ENCODE data around the gene SHCBP1L.

DNA sequence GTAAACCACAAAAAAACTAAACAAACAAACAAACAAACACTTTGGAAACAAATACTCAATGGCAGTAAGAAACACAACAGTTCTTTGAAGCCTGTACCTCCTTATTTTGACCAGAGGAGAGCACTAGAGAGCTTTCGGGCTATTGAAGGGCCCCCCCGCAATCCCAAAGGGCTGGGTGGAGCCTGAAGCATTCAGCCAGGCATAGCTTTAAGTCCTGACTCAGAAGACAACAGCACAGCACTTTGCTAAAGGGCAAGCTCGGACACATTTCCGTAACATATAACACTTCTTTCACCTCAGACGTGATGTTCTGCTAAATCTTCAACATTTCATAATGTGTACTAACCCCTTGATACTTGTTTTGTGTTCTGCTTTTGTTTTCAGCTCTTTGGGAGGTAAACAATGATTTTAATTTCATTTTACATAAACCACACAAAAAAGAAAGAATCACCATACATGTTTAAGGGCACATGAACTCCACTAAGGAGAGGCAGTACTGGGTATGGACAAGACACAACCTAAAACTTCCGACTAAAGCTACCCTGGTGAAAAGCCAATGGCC, 9.7 kb upstream of the SHCBP1L start:
- TF ChIP-seq ZNF219 (CRISPR knock-in tag; IDR thresholded peaks at IDR 0.05; ENCODE audit: borderline replicate concordance): no peak
- TF ChIP-seq, protein P1, sequence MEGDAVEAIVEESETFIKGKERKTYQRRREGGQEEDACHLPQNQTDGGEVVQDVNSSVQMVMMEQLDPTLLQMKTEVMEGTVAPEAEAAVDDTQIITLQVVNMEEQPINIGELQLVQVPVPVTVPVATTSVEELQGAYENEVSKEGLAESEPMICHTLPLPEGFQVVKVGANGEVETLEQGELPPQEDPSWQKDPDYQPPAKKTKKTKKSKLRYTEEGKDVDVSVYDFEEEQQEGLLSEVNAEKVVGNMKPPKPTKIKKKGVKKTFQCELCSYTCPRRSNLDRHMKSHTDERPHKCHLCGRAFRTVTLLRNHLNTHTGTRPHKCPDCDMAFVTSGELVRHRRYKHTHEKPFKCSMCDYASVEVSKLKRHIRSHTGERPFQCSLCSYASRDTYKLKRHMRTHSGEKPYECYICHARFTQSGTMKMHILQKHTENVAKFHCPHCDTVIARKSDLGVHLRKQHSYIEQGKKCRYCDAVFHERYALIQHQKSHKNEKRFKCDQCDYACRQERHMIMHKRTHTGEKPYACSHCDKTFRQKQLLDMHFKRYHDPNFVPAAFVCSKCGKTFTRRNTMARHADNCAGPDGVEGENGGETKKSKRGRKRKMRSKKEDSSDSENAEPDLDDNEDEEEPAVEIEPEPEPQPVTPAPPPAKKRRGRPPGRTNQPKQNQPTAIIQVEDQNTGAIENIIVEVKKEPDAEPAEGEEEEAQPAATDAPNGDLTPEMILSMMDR (IDR thresholded peaks at IDR 0.05): peak; percentile 64
- TF ChIP-seq, protein P2, sequence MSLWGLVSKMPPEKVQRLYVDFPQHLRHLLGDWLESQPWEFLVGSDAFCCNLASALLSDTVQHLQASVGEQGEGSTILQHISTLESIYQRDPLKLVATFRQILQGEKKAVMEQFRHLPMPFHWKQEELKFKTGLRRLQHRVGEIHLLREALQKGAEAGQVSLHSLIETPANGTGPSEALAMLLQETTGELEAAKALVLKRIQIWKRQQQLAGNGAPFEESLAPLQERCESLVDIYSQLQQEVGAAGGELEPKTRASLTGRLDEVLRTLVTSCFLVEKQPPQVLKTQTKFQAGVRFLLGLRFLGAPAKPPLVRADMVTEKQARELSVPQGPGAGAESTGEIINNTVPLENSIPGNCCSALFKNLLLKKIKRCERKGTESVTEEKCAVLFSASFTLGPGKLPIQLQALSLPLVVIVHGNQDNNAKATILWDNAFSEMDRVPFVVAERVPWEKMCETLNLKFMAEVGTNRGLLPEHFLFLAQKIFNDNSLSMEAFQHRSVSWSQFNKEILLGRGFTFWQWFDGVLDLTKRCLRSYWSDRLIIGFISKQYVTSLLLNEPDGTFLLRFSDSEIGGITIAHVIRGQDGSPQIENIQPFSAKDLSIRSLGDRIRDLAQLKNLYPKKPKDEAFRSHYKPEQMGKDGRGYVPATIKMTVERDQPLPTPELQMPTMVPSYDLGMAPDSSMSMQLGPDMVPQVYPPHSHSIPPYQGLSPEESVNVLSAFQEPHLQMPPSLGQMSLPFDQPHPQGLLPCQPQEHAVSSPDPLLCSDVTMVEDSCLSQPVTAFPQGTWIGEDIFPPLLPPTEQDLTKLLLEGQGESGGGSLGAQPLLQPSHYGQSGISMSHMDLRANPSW (CRISPR knock-in tag; conservative IDR thresholded peaks at IDR 0.05; ENCODE audit: low read depth): no peak
- TF ChIP-seq, protein P3, sequence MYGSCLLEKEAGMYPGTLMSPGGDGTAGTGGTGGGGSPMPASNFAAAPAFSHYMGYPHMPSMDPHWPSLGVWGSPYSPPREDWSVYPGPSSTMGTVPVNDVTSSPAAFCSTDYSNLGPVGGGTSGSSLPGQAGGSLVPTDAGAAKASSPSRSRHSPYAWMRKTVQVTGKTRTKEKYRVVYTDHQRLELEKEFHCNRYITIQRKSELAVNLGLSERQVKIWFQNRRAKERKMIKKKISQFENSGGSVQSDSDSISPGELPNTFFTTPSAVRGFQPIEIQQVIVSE (CRISPR knock-in tag; IDR thresholded peaks at IDR 0.05; ENCODE audit: borderline replicate concordance): no peak
- TF ChIP-seq, protein P4, sequence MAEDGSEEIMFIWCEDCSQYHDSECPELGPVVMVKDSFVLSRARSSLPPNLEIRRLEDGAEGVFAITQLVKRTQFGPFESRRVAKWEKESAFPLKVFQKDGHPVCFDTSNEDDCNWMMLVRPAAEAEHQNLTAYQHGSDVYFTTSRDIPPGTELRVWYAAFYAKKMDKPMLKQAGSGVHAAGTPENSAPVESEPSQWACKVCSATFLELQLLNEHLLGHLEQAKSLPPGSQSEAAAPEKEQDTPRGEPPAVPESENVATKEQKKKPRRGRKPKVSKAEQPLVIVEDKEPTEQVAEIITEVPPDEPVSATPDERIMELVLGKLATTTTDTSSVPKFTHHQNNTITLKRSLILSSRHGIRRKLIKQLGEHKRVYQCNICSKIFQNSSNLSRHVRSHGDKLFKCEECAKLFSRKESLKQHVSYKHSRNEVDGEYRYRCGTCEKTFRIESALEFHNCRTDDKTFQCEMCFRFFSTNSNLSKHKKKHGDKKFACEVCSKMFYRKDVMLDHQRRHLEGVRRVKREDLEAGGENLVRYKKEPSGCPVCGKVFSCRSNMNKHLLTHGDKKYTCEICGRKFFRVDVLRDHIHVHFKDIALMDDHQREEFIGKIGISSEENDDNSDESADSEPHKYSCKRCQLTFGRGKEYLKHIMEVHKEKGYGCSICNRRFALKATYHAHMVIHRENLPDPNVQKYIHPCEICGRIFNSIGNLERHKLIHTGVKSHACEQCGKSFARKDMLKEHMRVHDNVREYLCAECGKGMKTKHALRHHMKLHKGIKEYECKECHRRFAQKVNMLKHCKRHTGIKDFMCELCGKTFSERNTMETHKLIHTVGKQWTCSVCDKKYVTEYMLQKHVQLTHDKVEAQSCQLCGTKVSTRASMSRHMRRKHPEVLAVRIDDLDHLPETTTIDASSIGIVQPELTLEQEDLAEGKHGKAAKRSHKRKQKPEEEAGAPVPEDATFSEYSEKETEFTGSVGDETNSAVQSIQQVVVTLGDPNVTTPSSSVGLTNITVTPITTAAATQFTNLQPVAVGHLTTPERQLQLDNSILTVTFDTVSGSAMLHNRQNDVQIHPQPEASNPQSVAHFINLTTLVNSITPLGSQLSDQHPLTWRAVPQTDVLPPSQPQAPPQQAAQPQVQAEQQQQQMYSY (CRISPR knock-in tag; IDR thresholded peaks at IDR 0.05): no peak
- TF ChIP-seq, protein P5, sequence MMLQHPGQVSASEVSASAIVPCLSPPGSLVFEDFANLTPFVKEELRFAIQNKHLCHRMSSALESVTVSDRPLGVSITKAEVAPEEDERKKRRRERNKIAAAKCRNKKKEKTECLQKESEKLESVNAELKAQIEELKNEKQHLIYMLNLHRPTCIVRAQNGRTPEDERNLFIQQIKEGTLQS (CRISPR knock-in tag; conservative IDR thresholded peaks at IDR 0.05): no peak
- no peak for TF ChIP-seq NR2C2 (CRISPR knock-in tag; IDR thresholded peaks at IDR 0.05)
- TF ChIP-seq, protein P6, sequence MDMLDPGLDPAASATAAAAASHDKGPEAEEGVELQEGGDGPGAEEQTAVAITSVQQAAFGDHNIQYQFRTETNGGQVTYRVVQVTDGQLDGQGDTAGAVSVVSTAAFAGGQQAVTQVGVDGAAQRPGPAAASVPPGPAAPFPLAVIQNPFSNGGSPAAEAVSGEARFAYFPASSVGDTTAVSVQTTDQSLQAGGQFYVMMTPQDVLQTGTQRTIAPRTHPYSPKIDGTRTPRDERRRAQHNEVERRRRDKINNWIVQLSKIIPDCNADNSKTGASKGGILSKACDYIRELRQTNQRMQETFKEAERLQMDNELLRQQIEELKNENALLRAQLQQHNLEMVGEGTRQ (CRISPR knock-in tag; IDR thresholded peaks at IDR 0.05): no peak
- TF ChIP-seq NFYB (CRISPR knock-in tag; conservative IDR thresholded peaks at IDR 0.05; ENCODE audit: low read depth): no peak
- TF ChIP-seq, protein P7, sequence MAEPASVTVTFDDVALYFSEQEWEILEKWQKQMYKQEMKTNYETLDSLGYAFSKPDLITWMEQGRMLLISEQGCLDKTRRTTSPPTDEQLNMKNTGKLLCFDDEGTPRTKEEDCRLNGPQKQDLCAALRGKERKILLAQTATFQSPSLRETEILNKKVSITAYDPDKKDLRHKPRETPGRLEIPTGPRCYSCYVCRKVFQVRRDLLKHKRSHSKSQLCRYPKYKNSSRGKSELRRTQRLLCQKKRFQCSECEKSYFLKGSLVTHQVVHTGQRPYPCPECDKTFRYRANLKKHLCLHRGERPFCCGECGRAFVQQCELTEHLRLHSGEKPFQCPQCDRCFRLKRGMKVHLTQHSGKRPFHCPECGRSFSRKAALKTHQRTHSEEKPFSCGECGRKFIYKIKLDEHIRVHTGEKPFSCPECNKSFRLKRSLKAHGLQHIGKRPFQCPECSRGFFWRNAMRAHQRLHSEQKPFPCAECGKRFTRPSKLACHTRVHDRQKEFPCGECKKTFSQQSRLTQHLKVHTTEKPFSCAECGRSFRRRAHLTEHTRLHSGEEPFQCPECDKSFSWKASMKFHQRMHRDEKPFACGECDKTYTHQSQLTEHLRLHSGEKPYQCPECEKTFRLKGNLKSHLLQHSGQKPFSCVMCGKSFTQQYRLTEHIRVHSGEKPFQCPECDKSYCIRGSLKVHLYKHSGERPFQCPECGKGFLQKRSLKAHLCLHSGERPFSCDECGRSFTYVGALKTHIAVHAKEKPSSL (CRISPR knock-in tag; conservative IDR thresholded peaks at IDR 0.05): no peak
- TF ChIP-seq ELF4 (CRISPR knock-in tag; IDR thresholded peaks at IDR 0.05; ENCODE audit: low read depth): no peak
